ENCODE data around the gene C5orf46.

The C5orf46 gene

DNA sequence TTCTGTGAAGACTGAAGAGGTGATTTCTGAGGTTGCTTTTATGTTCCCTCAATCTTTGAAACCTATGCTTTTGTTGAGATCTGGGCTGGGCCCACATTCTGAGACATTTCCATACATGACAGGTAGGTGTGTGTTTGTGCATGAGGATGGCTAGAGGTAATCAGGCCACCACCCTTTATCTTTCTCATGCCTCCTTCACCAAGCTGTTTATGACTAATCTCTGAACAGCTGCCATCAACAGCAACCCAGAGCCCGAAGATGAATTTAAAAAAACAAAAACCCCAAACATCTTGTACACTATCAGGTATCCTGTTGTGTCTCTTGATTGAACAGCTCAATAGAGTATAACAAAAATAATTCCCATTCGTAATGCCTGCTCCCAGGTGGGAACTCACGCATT lies 12.6 kb upstream of the C5orf46 start:
- Histone ChIP-seq H3K9ac (ENCODE audit: low read length) (no peak overlapping the region), H3K79me1 (ENCODE audit: low read length) (no peaks in the 10 kb centered on the region), H3K27ac (ENCODE audit: low read depth, low read length) (no peak overlapping the region), H4K5ac (ENCODE audit: low read length) (no peak overlapping the region), H3K4me1 (ENCODE audit: control insufficient read depth, low read depth, low read length) (peaks cover 5% of the 10 kb centered on the region), H3K18ac (ENCODE audit: low read length) (peak overlapping the region; percentile 60), H2BK120ac (ENCODE audit: low read depth, low read length) (no peak overlapping the region), H2BK15ac (replicated peaks; ENCODE audit: low read depth) (no peak overlapping the region), H3K4me3 (ENCODE audit: low read length) (no peak overlapping the region), H3K36me3 (ENCODE audit: control insufficient read depth, insufficient read depth, low read length) (no peaks in the 10 kb centered on the region), H4K8ac (ENCODE audit: low read depth, low read length) (no peak overlapping the region), H3K4ac (ENCODE audit: low read depth, low read length) (peak overlapping the region; percentile 55), H2AK5ac (ENCODE audit: low read length) (no peak overlapping the region), H3K56ac (ENCODE audit: low read length) (no peak overlapping the region), H2BK5ac (ENCODE audit: low read length) (no peak overlapping the region), H3K23ac (ENCODE audit: low read length) (no peak overlapping the region), H3K27me3 (ENCODE audit: insufficient read depth, low read length, poor library complexity) (no peaks in the 10 kb centered on the region), H3K4me2 (ENCODE audit: low read length) (no peak overlapping the region), H3K79me2 (ENCODE audit: control insufficient read depth, insufficient read depth, low read length) (no peaks in the 10 kb centered on the region)
- no CpG with 5 or more reads among the region's 3 CpGs for WGBS (ENCODE audit: extremely low coverage, insufficient coverage, low lambda C conversion rate)
- DNase-seq = no peak

DNA sequence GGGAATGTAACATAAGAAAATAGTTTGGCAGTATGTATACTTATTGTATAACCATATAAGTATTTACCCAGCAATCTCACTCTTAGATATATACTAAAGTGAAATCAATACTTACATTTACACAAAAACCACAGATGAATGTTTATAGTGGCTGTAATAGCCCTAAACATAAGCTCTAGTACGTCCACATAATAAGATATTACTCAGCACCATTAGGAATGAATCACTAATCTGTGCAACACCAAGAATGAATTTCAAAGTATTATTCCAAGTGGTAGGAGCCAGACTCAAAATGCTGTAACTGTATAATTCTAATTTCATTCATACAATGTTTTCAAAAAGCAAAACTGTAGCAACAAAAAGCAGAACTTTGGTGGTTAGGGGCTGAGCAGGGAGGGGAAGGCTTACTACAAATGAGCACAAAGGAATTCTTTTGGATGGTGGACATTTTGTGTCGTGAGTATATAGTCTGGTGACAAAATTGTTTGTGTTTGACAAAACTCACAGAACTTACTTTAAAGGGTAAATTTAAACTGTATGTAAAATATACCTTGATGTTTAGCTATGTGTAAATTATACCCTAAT lies 11.9 kb upstream of the C5orf46 start:
- DNase-seq = no peak
- no CpG with 5 or more reads among the region's 2 CpGs for WGBS (ENCODE audit: extremely low coverage, insufficient coverage, low lambda C conversion rate)
- H3K18ac ChIP-seq (ENCODE audit: low read length) = no peak overlapping the region
- peaks cover 5% of the 10 kb centered on the region for H3K4me1 ChIP-seq (ENCODE audit: control insufficient read depth, low read depth, low read length)
- no peaks in the 10 kb centered on the region for H3K79me2 ChIP-seq (ENCODE audit: control insufficient read depth, insufficient read depth, low read length)
- no peak overlapping the region for H2BK120ac ChIP-seq (ENCODE audit: low read depth, low read length)
- H3K79me1 ChIP-seq (ENCODE audit: low read length) = no peaks in the 10 kb centered on the region
- no peak overlapping the region for H3K4me2 ChIP-seq (ENCODE audit: low read length)
- no peak overlapping the region for H2BK15ac ChIP-seq (replicated peaks; ENCODE audit: low read depth)
- no peak overlapping the region for H3K9ac ChIP-seq (ENCODE audit: low read length)
- no peaks in the 10 kb centered on the region for H3K36me3 ChIP-seq (ENCODE audit: control insufficient read depth, insufficient read depth, low read length)
- no peaks in the 10 kb centered on the region for H3K27me3 ChIP-seq (ENCODE audit: insufficient read depth, low read length, poor library complexity)
- H3K4ac ChIP-seq (ENCODE audit: low read depth, low read length) = no peak overlapping the region
- no peak overlapping the region for H3K4me3 ChIP-seq (ENCODE audit: low read length)
- no peak overlapping the region for H2BK5ac ChIP-seq (ENCODE audit: low read length)
- no peak overlapping the region for H2AK5ac ChIP-seq (ENCODE audit: low read length)
- H4K8ac ChIP-seq (ENCODE audit: low read depth, low read length) = no peak overlapping the region
- no peak overlapping the region for H4K5ac ChIP-seq (ENCODE audit: low read length)
- H3K27ac ChIP-seq (ENCODE audit: low read depth, low read length) = no peak overlapping the region
- H3K23ac ChIP-seq (ENCODE audit: low read length) = no peak overlapping the region
- H3K56ac ChIP-seq (ENCODE audit: low read length) = no peak overlapping the region

DNA sequence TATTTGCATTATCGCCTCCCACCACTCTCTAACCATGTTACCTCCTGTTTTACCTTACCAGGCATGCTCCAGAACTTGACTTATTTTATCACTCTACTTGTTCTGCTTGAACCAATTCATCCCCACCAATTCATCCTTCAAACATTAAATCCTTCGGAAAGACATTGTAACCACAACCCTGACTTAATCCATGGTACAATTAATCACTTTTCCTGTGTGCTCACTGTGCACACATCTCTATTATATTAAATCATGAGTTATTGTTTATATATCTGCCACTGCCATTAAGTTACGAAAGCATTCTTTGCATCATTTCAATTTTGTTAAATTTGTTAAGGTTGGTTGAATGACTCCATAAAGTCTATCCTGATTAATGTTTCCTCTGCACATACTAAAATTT lies 7.4 kb upstream of the C5orf46 start:
- no peak overlapping the region for H3K4ac ChIP-seq (ENCODE audit: low read depth, low read length)
- no peaks in the 10 kb centered on the region for H3K79me1 ChIP-seq (ENCODE audit: low read length)
- H3K27me3 ChIP-seq (ENCODE audit: insufficient read depth, low read length, poor library complexity) = no peaks in the 10 kb centered on the region
- no peak overlapping the region for H2BK15ac ChIP-seq (replicated peaks; ENCODE audit: low read depth)
- H2AK5ac ChIP-seq (ENCODE audit: low read length) = no peak overlapping the region
- 100% methylated on average over 1 of the region's 3 CpGs for WGBS (ENCODE audit: extremely low coverage, insufficient coverage, low lambda C conversion rate)
- no peak overlapping the region for H2BK120ac ChIP-seq (ENCODE audit: low read depth, low read length)
- H2BK5ac ChIP-seq (ENCODE audit: low read length) = no peak overlapping the region
- no peak overlapping the region for H3K4me3 ChIP-seq (ENCODE audit: low read length)
- H3K4me2 ChIP-seq (ENCODE audit: low read length) = no peak overlapping the region
- no peak overlapping the region for H4K5ac ChIP-seq (ENCODE audit: low read length)
- no peak overlapping the region for H3K23ac ChIP-seq (ENCODE audit: low read length)
- H4K8ac ChIP-seq (ENCODE audit: low read depth, low read length) = no peak overlapping the region
- H3K56ac ChIP-seq (ENCODE audit: low read length) = no peak overlapping the region
- H3K18ac ChIP-seq (ENCODE audit: low read length) = no peak overlapping the region
- H3K36me3 ChIP-seq (ENCODE audit: control insufficient read depth, insufficient read depth, low read length) = no peaks in the 10 kb centered on the region
- no peak for DNase-seq
- H3K79me2 ChIP-seq (ENCODE audit: control insufficient read depth, insufficient read depth, low read length) = no peaks in the 10 kb centered on the region
- H3K9ac ChIP-seq (ENCODE audit: low read length) = no peak overlapping the region
- no peak overlapping the region for H3K27ac ChIP-seq (ENCODE audit: low read depth, low read length)
- peaks cover 2% of the 10 kb centered on the region for H3K4me1 ChIP-seq (ENCODE audit: control insufficient read depth, low read depth, low read length)

DNA sequence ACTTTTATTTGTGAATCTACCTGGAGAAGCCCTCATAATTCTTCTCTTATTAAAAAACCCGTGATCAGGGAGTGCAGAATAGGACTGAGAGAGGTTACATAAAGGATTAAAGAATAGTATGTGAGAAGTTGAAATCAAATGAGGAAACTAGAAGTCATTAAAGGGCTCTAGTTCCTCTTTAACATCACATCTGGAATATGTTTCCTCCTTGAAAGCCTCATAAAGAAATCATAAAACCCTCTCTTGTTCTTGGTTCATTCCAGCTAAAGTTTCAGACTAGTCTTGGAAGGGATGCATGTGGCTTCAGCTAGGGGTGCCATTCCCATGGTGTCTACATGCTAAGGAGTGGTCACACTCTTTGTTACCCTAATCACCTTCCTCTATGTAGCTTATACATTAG lies 5.7 kb upstream of the C5orf46 start:
- H3K79me2 ChIP-seq (ENCODE audit: control insufficient read depth, insufficient read depth, low read length) = no peaks in the 10 kb centered on the region
- H3K56ac ChIP-seq (ENCODE audit: low read length) = no peak overlapping the region
- H3K27ac ChIP-seq (ENCODE audit: low read depth, low read length) = no peak overlapping the region
- H3K4me2 ChIP-seq (ENCODE audit: low read length) = no peak overlapping the region
- no peak overlapping the region for H3K23ac ChIP-seq (ENCODE audit: low read length)
- no CpG with 5 or more reads among the region's 1 CpG for WGBS (ENCODE audit: extremely low coverage, insufficient coverage, low lambda C conversion rate)
- no peak overlapping the region for H3K4me3 ChIP-seq (ENCODE audit: low read length)
- no peak overlapping the region for H2AK5ac ChIP-seq (ENCODE audit: low read length)
- no peak overlapping the region for H2BK15ac ChIP-seq (replicated peaks; ENCODE audit: low read depth)
- H3K4me1 ChIP-seq (ENCODE audit: control insufficient read depth, low read depth, low read length) = peaks cover 1% of the 10 kb centered on the region
- H3K9ac ChIP-seq (ENCODE audit: low read length) = no peak overlapping the region
- H4K8ac ChIP-seq (ENCODE audit: low read depth, low read length) = no peak overlapping the region
- no peaks in the 10 kb centered on the region for H3K36me3 ChIP-seq (ENCODE audit: control insufficient read depth, insufficient read depth, low read length)
- H3K18ac ChIP-seq (ENCODE audit: low read length) = no peak overlapping the region
- no peak for DNase-seq
- no peaks in the 10 kb centered on the region for H3K27me3 ChIP-seq (ENCODE audit: insufficient read depth, low read length, poor library complexity)
- no peak overlapping the region for H4K5ac ChIP-seq (ENCODE audit: low read length)
- no peaks in the 10 kb centered on the region for H3K79me1 ChIP-seq (ENCODE audit: low read length)
- H2BK5ac ChIP-seq (ENCODE audit: low read length) = no peak overlapping the region
- no peak overlapping the region for H2BK120ac ChIP-seq (ENCODE audit: low read depth, low read length)
- no peak overlapping the region for H3K4ac ChIP-seq (ENCODE audit: low read depth, low read length)

DNA sequence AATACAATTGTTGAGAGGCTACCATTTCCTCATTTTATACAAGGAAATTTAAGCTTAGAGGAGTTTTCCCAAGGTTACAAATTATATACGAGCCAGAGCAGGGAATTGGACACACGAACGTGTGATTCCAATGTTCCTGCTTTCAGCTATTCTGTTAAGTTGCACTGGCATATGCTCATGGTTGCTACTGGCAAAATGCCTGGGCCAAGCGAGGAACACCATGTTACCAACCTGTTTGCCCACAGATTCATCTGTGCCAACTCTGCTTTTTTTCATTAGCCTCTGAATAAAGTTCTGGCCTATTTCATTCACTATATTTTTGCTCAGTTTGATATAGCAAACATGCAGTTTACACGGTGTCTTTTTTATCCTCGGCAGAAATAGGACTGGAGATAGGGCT lies 5.1 kb upstream of the C5orf46 start:
- H4K8ac ChIP-seq (ENCODE audit: low read depth, low read length) = no peak overlapping the region
- H3K23ac ChIP-seq (ENCODE audit: low read length) = no peak overlapping the region
- H2BK15ac ChIP-seq (replicated peaks; ENCODE audit: low read depth) = no peak overlapping the region
- no peaks in the 10 kb centered on the region for H3K79me2 ChIP-seq (ENCODE audit: control insufficient read depth, insufficient read depth, low read length)
- H2BK120ac ChIP-seq (ENCODE audit: low read depth, low read length) = no peak overlapping the region
- H3K4me3 ChIP-seq (ENCODE audit: low read length) = no peak overlapping the region
- no peak overlapping the region for H3K4me2 ChIP-seq (ENCODE audit: low read length)
- no peak overlapping the region for H3K56ac ChIP-seq (ENCODE audit: low read length)
- WGBS (ENCODE audit: extremely low coverage, insufficient coverage, low lambda C conversion rate) = no CpG with 5 or more reads among the region's 6 CpGs
- H3K4me1 ChIP-seq (ENCODE audit: control insufficient read depth, low read depth, low read length) = peaks cover 1% of the 10 kb centered on the region
- no peak overlapping the region for H3K18ac ChIP-seq (ENCODE audit: low read length)
- H2BK5ac ChIP-seq (ENCODE audit: low read length) = no peak overlapping the region
- no peaks in the 10 kb centered on the region for H3K79me1 ChIP-seq (ENCODE audit: low read length)
- no peak overlapping the region for H3K27ac ChIP-seq (ENCODE audit: low read depth, low read length)
- no peaks in the 10 kb centered on the region for H3K36me3 ChIP-seq (ENCODE audit: control insufficient read depth, insufficient read depth, low read length)
- H4K5ac ChIP-seq (ENCODE audit: low read length) = no peak overlapping the region
- no peak overlapping the region for H3K9ac ChIP-seq (ENCODE audit: low read length)
- H3K4ac ChIP-seq (ENCODE audit: low read depth, low read length) = no peak overlapping the region
- H2AK5ac ChIP-seq (ENCODE audit: low read length) = no peak overlapping the region
- DNase-seq = no peak
- no peaks in the 10 kb centered on the region for H3K27me3 ChIP-seq (ENCODE audit: insufficient read depth, low read length, poor library complexity)

DNA sequence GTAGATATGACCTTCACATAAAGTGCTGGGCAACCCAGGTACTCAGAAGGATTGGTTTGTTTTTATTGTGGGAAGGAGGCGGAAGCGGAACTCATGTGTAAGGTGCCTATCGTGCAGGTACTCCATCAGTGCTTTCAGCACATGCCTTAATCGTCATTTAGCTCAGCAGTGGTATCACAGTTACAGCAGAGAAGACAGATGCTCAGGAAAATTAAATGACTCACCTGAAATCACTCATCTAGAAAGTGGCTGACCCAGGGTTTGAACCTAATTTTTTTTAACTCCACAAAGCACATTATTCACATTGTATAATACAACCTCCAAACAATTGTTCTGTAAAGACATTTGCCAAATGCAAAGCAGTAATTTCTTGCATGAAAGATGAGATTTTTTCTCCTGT lies 2.2 kb downstream of the C5orf46 start:
- no peak overlapping the region for H3K18ac ChIP-seq (ENCODE audit: low read length)
- H4K5ac ChIP-seq (ENCODE audit: low read length) = no peak overlapping the region
- no peak overlapping the region for H3K27ac ChIP-seq (ENCODE audit: low read depth, low read length)
- H2BK120ac ChIP-seq (ENCODE audit: low read depth, low read length) = no peak overlapping the region
- no peaks in the 10 kb centered on the region for H3K36me3 ChIP-seq (ENCODE audit: control insufficient read depth, insufficient read depth, low read length)
- H3K4me2 ChIP-seq (ENCODE audit: low read length) = no peak overlapping the region
- H3K4ac ChIP-seq (ENCODE audit: low read depth, low read length) = no peak overlapping the region
- DNase-seq = no peak
- H3K4me3 ChIP-seq (ENCODE audit: low read length) = no peak overlapping the region
- H3K56ac ChIP-seq (ENCODE audit: low read length) = no peak overlapping the region
- H2AK5ac ChIP-seq (ENCODE audit: low read length) = no peak overlapping the region
- no peaks in the 10 kb centered on the region for H3K27me3 ChIP-seq (ENCODE audit: insufficient read depth, low read length, poor library complexity)
- no peaks in the 10 kb centered on the region for H3K4me1 ChIP-seq (ENCODE audit: control insufficient read depth, low read depth, low read length)
- no peak overlapping the region for H3K9ac ChIP-seq (ENCODE audit: low read length)
- H2BK5ac ChIP-seq (ENCODE audit: low read length) = no peak overlapping the region
- no CpG with 5 or more reads among the region's 4 CpGs for WGBS (ENCODE audit: extremely low coverage, insufficient coverage, low lambda C conversion rate)
- H4K8ac ChIP-seq (ENCODE audit: low read depth, low read length) = no peak overlapping the region
- no peak overlapping the region for H2BK15ac ChIP-seq (replicated peaks; ENCODE audit: low read depth)
- H3K23ac ChIP-seq (ENCODE audit: low read length) = no peak overlapping the region
- H3K79me1 ChIP-seq (ENCODE audit: low read length) = no peaks in the 10 kb centered on the region
- no peaks in the 10 kb centered on the region for H3K79me2 ChIP-seq (ENCODE audit: control insufficient read depth, insufficient read depth, low read length)
